Vagina (tissue), 2 donors: ENCODE results near the gene OXCT1.

Experiments
- CTCF ChIP-seq, 3 experiments: fragments of 450-650 bp in 2 of 3; fragments of 200-600 bp in 1 of 3; sonication (generic) in 1 of 3; IDR thresholded peaks; one replicate each; pipeline ENCODE4 v1.5.1; 2017 to 2019; ENCODE audit warnings: antibody characterized with exemption in 3 of 3, mild to moderate bottlenecking in 2 of 3, moderate library complexity in 2 of 3
- POLR2AphosphoS5 ChIP-seq, 2 donors: sonication (generic); formaldehyde crosslinking; IDR thresholded peaks; one replicate each; pipeline ENCODE4 v1.9.0; 2017; ENCODE audit warnings: antibody characterized with exemption in 2 of 2, mild to moderate bottlenecking in 2 of 2, low read depth in 1 of 2; ENCODE audit not compliant: insufficient read depth in 1 of 2

- TF ChIP-seq POLR2AphosphoS5 (IDR thresholded peaks at IDR 0.05; ENCODE audit: insufficient read depth in 1 of 2, low read depth in 1 of 2) (no peak), CTCF (IDR thresholded peaks at IDR 0.05) (no peak)
These were observed 21.0 kb upstream of the OXCT1 start for GRCh38 chr5:41891066-41891707.
